HUDEP-2 (cell line): ENCODE data around the gene SORT1.
A peak's percentile ranks its signal among the peaks of the same experiment; 100 is the strongest.
"Not testable (repeated sequence)": the region's sequence is repeated elsewhere in the genome, so short reads cannot be mapped to it uniquely, and the experiment has no call there.

Experiments
- DNase-seq, 76 experiments: peaks; one replicate each; lab custom pipeline; 2025; ENCODE audit not compliant: unreplicated experiment in 76 of 76; lab: John Stamatoyannopoulos, UW

SORT1 gene

DNA sequence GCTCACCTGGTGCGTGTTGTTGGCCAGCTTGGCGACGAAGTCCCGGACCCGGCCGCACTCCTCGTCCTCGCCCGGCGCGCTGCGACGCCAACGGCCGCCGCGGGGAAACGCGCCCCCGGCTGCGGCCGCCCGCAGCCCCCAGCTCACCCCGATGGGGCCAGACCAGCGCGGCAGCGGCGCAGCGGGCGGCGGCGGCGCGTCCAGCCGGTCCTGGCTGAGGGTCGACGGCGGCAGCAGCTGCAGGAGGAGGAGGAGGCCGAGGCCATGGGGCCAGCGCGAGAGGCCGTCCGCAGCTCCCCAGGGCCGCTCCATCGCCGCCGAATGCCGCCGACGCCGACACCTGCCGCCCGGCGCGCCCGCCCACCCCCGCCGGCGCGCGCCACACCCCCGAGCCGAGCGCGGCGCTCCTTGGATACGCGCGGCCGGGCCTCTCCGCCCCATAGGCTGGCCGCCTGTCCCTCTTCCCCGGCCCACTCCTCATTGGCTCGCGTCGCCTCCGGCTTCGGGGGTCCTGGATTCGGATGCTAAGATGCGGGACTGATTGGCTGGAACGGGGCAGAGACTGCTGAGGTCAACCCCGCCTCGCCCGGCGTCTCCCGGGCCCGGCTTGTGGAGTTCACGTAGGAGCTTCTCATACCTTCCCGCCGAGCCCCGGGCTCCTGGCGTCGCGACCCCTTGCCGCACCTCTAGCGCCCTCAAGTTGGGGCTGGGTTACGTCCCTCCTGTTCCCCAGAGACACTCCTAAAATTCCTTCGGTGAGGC, at the start of gene SORT1:
Gene SORT1 (minus strand): TSS at position 338 of the 762 bp plus-strand sequence. CDS start 26 bp downstream, at position 312.
- peak in 50 of 76 experiments; percentile 5 to 60 (median 34) for DNase-seq

DNA sequence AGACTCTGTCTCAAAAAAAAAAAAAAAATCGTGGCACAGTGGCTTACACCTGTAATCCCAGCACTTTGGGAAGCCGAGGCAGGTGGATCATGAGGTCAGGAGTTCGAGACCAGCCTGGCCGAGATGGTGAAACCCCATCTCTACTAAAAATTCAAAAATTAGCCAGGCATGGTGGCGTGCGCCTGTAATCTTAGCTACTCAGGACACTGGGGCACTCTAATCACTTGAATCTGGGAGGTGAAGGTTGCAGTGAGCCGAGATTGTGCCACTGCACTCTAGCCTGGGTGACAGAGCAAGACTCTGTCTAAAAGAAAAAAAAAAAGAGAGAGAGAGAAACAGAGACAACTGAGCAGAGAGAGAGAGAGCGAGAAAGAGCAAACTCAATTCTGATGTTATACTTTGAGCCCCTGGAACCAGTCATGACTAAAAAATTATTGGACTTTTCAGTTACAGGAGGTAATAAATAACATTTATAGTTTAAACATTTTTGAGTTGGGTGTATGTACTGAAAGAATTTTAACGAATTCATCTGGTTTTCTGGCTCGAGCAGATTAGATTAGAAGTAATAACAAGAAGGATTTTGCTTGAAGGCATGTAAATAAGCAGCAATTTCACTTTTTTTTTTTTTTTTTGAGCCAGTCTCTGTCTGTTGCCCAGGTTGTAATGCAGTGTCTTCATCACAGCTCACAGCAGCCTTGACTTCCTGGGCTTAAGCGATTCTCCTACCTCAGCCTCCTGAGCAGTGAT, 48.4 kb upstream of the SORT1 start:
- DNase-seq, result not testable (repeated sequence)

DNA sequence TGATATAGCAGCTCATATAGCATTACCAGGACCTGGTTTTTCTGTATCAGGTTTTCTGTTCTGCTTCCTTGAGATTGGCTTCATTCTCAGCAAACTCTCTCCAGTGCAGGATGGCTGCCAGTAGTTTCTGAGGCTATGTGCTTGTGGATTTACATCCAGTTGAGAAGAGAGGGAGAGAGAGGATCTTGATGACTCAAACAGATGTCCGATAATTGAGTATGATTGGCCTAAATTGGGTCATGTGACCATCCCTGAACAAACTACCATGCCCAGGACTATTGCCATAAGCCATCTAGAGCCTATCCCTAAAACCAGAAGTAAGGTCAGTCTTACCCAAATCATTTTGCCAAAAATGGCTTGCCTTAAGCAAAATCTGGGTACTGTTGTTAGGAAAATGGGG, 46.6 kb upstream of the SORT1 start:
- DNase-seq, result peak in 1 of 76 experiments; percentile 1

DNA sequence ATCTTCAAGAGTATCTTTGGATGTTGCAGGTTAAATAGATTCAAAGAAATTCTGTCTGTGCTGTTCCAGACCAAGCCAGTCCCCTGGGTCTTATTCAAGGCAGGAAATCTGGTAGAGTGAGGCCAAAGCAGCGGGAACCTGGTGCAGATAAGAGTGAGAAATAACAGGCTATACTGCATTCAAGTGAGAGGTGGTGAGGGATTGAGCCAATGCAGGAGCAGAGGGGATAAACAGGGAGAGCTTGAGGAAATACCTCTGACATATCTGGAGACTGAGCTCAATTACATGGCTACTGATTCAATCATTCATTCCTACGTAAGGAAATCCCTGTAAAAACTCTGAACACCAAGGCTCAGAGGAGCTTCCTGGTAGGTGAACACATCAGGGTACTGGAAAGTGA, 45.8 kb upstream of the SORT1 start:
- DNase-seq, result no peak

DNA sequence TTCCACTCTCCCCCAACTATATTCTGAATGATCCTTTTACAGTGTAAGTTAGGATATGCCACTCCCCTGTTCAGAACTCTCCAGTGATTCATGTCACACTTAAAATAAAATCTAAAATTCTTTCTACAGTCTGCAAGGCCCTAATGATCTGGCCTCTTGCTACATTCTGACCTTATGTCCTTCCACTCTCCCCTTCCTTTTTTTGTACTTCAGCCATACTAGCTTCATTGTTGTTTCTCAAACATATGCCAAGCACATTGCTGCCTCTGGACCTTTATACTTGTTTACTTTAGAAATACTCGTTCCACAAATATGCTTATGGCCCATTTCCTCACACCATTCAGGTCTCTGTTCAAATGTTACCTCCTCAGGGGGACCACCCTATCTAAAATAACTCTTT, 43.4 kb upstream of the SORT1 start:
- no peak for DNase-seq

DNA sequence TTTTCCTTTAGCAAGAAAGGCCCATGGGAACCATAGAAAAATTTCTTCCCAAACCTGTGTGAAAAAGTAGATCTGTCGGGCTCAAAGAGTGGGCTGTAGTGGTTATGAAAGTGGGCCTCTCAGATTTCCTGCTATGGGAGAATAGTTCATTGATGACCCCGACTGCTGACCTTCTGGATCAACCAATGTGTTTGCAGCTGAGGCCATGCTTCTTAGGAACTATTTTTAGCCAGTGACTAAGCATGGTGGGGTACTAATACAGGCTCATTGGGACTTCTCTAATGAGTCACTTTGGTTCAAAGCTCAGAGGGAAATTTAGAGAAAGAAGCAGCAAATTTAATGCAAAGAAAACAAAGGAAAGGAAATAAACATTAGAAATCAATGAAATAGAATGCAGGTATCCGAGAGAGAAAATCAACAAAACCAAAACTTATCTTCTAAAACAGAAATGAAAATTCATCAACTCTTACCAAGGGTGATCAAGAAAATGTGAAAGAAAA, 41.1 kb upstream of the SORT1 start:
- no peak for DNase-seq

DNA sequence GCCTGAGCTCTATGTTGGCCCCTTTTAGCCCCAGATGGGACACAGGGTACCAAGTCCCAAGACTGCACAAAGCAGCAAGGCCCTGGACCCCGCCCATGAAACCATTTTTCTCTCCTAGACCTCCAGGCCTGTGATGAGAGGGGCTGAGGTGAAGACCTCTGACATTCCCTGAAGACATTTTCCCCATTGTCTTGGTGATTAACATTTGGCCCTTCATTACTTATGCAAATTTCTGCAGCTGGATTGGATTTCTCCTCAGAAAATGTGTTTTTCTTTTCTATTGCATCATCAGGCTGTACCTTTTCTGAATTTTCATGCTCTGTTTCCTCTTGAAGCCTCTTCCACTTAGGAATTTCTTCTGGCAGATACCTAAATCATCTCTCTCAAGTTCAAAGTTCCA, 36.8 kb upstream of the SORT1 start:
- no peak for DNase-seq

DNA sequence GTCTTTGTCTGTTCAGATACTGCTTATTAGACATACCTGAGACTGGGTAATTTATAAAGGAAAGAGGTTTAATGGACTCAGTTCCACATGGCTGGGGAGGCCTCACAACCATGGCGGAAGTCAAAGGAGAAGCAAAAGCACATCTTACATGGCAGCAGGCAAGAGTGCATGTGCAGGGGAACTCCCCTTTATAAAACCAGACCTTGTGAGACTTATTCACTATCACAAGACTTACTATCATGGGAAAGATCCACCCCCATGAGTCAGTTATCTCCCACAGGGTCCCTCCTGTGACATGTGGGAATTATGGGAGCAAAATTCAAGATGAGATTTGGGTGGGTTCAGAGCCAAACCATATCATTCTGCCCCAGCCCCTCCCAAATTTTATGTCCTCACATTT, 35.6 kb upstream of the SORT1 start:
- DNase-seq, result no peak

DNA sequence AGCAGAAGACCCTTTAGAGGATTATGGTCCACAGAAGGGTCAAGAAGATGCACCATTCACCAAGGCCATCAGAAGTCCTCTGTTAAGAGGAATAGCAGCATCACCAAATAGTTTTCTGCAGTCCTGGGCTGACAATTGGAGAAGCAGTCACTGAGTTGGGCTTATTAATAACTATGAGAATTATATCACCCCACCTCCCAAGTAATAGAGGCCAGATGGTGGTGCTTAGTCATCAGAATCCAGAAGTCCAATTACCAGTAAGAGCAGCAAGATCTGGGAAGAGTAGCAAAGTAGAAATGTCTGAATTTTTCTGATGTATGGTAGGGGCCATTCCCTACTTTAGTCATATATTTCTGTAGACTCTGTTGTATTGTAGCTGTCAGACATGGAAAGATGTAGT, 34.6 kb upstream of the SORT1 start:
- no peak for DNase-seq

DNA sequence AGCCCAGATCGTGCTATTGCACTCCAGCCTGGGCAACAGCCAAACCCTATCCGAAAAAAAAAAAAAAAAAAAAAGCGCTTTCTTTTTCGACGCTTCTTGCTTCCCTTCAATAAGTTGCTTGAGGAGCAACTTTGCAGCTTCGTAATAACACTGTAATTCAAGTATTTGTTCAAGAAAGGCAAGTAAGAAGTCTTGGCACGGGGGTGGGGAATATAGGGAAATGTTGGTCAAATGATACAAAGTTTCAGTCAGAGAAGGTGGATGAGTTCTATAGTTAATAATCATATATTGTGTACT, 29.4 kb upstream of the SORT1 start:
- peak in 1 of 76 experiments; percentile 6 for DNase-seq

DNA sequence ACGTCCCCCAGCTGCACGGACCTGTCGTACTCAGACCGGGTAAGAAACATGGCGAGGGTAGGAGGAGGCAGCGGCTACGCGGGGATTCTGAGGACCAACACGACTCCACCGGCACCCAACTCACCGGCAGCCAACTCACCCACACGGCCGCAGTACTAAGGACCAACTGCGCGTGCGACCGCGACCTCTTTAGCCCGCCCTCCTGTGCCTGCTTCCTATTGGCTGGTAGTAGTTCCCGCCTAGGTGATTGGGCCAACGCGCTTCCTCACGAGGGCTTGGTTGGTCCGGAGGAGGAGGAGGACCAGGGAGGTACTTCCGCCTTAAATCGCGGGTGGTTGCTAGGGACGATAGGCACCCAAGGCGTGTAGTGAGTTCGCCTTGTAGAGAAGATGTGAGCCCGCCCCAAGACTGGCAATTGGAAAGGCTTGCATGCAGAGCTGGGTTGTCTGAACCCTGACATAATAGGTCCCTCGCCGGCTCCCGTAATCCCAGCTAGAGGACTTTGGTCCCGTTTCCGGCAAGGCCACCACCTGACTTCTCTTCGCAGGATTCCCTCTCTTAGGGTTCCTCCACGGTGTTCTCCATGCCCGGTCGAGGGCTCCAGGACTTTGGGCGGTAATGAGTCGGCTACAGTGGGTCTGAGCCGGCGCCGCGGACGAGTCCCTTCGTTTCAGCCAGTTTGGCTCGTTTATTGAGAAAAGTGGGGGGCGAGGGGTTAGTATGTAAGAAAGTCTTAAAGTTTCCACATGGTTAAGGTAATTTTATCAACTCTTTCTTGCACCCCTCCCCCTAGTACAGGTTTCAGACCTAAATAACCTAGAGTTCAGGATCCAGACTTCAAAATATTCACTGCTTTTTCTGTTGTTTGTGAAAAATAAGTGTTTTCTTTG, 28.8 kb upstream of the SORT1 start, which contains the start of gene PSMA5:
Gene PSMA5 (minus strand): TSS at position 168 of the 890 bp plus-strand sequence. CDS start 118 bp downstream, at position 50.
- peak; percentile 22 to 99 (median 96) for DNase-seq

DNA sequence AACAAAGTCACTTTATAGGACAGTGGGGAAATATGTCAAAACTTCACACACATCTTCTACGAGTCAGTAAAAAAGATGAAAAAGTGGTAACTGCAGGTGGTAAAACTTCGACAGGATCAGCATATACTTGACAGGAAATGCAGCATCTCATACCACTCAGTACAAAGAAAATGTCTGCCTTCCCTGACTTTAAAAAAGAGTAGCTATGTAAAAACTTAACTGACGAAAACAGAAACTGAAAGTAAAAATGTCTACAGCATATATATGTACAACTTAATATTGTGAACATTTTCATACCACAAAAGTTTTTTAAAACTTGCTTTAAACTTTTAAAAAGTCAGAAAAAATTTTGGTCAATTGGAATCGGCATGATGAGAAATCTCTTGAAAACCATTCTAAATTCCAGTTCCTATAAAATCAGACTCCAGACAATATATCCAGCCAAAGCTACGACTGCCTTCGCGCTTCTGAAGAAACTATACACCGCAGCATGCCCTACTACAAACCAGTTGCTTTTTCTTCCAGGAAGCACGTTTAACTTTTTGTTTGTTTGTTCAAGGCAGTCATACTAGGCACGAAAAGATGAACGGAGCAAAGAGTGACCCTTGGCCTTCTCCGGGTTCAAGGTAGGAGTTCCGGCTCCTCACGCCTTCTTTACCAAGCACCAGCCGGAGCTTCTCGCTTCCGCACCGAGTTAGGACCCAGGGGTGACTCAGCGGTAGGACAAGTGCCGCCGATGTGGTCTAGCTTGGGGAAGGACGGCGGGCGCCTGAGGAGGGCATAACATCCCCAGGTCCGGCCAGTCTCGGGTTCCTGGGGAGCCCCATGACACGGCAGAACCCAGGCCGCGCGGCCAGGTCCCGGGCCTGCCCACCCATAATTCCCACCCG, 27.9 kb upstream of the SORT1 start:
- peak in 46 of 76 experiments; percentile 5 to 68 (median 44) for DNase-seq

DNA sequence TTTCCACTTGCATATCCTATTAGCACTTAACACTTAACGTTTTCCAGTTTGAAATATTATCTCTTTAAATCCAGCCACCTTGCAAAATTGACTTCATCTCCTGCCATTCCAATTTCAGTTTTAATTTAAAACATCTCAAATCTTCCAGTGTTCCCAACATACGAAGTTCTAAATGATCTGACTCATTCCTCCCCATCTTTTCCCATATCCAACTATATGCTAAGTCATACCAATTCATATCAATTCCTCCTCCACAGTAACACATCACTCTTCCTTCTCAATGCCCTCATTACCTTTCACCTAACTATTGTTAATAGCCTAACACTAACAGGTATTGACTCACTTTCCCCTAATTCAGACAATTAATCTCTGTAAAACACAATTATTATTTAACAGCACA, 25.8 kb upstream of the SORT1 start:
- no peak for DNase-seq

DNA sequence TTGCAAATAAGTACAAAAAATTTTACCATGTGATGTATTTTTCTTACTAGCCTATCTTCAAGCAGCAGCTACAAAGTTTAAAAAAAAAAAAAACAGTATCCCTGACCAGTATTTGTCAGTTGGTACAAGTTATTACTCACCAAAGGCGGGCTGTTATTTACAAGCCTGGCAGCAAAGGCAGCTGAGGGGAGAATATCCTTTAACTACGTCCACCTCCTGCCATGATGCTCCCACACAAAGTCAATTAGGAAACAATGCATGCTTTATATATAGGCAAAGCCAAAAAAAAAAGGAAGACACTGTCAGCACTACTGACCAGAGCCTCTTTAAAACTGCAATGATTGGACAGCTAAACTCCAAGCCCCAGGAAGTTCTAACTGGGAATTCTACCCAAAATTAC, 14.8 kb upstream of the SORT1 start:
- no peak for DNase-seq

DNA sequence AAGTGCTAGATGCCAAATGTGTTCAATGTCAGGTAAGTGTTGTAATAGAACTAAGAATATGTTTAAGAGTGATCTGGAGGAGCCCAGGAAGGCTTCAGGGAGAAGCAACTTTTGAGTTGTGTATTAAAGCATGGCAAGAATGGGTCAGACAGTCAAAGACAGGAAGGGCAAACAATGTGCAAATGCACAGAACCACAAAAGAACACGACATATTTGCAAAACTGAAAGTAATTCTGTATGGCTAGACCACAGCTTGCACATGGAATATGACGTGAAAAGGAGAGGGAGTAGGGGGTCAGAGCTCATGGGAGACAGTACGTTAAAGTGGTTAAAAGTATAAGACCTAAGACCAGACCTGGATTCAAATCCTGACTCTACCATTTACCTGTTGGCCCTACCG, 7.1 kb upstream of the SORT1 start:
- DNase-seq, result no peak

DNA sequence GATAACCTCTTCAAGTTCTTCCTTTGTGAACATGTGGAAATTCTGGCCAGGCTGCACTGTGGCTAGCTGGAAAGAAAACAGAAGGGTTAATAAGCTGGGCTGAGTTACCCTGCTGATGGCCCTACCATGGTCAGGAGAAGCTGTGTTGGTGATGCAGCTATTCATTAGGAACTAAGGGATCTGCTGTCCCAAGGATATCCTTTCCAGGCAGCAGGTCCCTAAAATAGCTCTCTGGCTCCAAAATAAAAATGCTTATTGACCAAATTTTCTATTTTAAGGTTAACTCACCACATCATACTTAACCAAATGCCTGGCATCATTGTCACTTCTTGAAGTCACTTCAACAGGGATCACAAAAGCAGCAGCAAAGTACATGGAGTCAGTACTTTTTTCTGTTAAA, 4.3 kb upstream of the SORT1 start:
- DNase-seq, result no peak

DNA sequence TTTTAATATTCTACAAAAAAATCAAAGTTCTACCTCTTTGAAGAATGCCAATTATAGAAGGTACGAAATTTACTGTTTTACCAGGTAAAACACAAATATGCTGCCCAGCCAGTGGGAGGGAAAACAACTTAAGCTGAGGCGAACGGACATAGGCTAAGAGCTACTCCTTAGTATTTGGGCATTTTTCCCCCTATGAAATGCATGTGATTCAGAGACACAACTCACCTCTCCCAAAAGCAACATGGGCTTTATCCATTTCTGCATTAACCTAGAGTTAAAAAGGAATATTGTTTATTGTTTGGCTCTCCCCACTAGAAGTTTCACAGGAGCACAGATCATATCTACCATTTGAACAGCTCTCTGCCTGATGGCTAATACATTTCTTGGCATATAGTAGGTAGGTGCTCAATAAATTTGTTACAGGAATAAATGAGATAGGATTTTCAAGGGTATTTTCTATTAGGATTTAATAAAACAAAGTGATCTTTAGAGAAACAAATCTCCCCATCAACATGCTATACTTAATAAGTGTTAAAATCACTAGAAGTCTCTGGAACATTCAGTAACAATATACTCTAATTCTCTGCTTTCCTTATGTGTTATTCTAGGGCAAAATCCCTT, 2.4 kb upstream of the SORT1 start:
- no peak for DNase-seq

DNA sequence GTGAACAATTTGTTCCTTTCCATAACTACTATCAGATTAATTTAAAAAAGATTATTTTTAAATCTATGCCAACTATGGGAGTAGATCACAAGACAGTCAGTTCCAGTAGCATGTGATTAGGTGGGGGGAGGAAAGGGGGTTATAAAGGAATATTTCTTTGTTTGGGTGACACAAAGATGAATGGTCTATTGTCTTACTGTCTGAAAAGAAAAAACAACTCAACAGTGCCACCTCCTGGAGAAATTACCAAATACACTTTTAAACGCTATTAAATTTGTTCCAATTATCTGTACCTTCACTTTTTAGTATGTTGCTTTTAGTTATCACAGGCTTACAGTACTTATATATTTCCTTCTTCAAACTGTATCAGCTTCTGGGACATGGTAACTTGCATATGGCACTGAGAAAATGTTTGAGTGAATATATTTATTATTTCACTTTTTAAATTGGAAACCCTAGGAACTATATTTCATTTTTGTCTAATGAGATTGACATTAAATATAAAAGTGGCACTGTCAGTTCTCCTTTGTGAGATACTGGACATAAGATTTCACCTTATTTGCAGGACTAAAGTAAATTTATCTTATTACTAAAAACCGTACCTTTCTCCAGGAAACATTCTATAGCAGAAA, 1.7 kb upstream of the SORT1 start:
- DNase-seq, result peak in 30 of 76 experiments; percentile 17 to 66 (median 40)
